ENCODE measurements around the gene PDE4B.

DNA sequence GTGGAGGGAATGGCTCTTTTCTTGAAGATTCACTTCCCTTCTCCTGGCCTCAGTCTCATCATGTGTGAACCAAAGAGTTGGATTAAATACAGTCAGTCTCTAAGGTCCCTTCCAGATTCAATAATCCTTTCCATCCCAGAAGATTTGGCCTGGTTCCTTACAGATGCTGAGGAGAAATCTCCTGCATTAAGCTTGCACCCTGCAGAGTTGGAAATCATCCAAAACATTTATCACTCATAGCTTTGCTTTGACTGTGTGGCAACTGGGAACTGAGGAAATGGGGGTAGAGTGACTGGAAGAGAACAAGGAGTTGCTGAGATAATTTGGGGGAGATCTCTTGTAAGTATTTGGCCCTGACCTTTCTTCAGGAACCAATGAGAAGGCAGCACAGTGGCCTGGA, 520.7 kb downstream of the PDE4B start:
- TF ChIP-seq EP300 (IDR thresholded peaks at IDR 0.05): no peak
- TF ChIP-seq, protein P1, sequence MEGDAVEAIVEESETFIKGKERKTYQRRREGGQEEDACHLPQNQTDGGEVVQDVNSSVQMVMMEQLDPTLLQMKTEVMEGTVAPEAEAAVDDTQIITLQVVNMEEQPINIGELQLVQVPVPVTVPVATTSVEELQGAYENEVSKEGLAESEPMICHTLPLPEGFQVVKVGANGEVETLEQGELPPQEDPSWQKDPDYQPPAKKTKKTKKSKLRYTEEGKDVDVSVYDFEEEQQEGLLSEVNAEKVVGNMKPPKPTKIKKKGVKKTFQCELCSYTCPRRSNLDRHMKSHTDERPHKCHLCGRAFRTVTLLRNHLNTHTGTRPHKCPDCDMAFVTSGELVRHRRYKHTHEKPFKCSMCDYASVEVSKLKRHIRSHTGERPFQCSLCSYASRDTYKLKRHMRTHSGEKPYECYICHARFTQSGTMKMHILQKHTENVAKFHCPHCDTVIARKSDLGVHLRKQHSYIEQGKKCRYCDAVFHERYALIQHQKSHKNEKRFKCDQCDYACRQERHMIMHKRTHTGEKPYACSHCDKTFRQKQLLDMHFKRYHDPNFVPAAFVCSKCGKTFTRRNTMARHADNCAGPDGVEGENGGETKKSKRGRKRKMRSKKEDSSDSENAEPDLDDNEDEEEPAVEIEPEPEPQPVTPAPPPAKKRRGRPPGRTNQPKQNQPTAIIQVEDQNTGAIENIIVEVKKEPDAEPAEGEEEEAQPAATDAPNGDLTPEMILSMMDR (IDR thresholded peaks at IDR 0.05): no peak

Measured in sigmoid colon (tissue), 4 donors.